Effector memory CD4-positive, alpha-beta T cell (primary cell): ENCODE results near the gene GALNT2.

Experiments
- DNase-seq, 3 donors: peaks; one replicate each; pipeline ENCODE4 v3.0.0-alpha.2; 2020
- H3K27ac ChIP-seq: 2 replicates; pipeline ENCODE4 v1.7.0; 2013; ENCODE audit warnings: mild to moderate bottlenecking, low read length, moderate library complexity; ENCODE audit not compliant: insufficient read depth, poor library complexity, severe bottlenecking
- H3K27me3 ChIP-seq: replicated peaks from 2 replicates; pipeline ENCODE4 v1.7.0; 2013; ENCODE audit warnings: mild to moderate bottlenecking, low read length; ENCODE audit not compliant: insufficient read depth, control insufficient read depth, poor library complexity, severe bottlenecking
- H3K36me3 ChIP-seq: 2 replicates; pipeline ENCODE4 v1.7.0; 2013; ENCODE audit warnings: mild to moderate bottlenecking, low read length, moderate library complexity; ENCODE audit not compliant: control insufficient read depth, insufficient read depth
- H3K4me1 ChIP-seq: 2 replicates; pipeline ENCODE4 v1.7.0; 2013; ENCODE audit warnings: low read length, mild to moderate bottlenecking; ENCODE audit not compliant: control insufficient read depth, insufficient read depth, poor library complexity, severe bottlenecking
- H3K4me3 ChIP-seq: 2 replicates; pipeline ENCODE4 v1.7.0; 2013; ENCODE audit warnings: low read length, low read depth, mild to moderate bottlenecking; ENCODE audit not compliant: insufficient read depth, poor library complexity, severe bottlenecking
- H3K9me3 ChIP-seq: 2 replicates; pipeline ENCODE4 v1.7.0; 2013; ENCODE audit warnings: mild to moderate bottlenecking, low read length, moderate library complexity; ENCODE audit not compliant: control insufficient read depth

GALNT2 gene

DNA sequence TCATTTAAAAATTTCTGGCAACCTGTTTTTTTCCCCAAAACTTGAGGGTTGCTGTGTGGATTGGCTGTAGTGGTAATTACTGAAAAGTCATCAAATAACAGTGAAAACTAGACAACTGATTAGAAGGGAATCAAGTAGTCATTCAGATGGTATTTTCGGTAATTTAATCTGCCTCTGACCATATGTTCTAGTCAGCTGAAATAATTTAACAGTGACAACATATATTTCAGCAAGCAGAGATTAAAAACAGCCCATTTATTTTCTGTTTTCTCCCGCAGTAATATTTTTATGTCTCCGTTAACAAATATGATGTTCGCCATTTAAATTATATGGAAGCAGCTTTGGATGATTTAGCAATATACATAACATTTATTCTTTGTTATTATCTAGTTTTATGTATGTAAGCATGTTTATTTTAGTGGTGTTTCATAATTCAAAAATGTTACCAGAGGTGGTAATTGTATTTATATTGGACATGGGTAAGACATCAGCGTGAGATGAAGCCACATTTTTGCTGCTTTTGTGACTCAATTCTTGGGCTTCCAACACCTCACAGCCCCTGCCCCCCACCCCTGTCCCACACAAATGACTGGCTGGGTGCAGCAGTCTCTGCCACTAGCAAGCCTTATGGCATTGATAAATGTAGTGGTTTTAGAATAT lies 104.4 kb downstream of the GALNT2 start:
- no peaks in the 10 kb centered on the region for H3K36me3 ChIP-seq
- no peak for DNase-seq
- H3K4me1 ChIP-seq = no peaks in the 10 kb centered on the region
- no peaks in the 10 kb centered on the region for H3K9me3 ChIP-seq
- H3K4me3 ChIP-seq = no peak overlapping the region
- H3K27ac ChIP-seq = no peak overlapping the region
- no peaks in the 10 kb centered on the region for H3K27me3 ChIP-seq

DNA sequence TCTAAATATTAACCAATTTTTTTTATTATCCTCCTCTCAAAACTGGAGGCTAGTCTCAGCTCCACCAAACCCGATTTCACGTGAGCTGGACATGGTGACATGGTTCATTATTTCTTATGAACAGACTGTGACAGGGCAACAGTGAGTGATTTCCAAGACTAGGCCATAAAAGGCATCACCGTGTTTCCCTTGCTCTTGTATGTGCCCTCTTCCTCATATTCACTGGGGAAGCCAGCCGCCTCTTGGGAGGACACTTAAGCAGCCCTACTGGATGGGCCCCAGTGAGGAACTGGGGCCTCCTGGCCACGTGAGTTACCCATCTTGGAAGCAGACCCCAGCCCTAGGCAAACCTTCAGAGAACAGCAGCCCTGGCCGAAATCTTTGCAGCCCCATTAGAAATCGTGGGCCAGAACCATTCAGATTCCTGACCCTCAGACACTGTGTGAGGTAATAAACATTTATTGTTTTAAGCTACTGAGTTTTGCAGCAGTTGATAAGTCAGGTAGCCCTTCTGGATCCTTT lies 105.0 kb downstream of the GALNT2 start:
- Histone ChIP-seq H3K36me3 (no peaks in the 10 kb centered on the region), H3K4me3 (no peak overlapping the region), H3K4me1 (no peaks in the 10 kb centered on the region), H3K9me3 (no peaks in the 10 kb centered on the region), H3K27me3 (no peaks in the 10 kb centered on the region), H3K27ac (no peak overlapping the region)
- DNase-seq = no peak

- DNase-seq = no peak
- H3K36me3 ChIP-seq = no peaks in the 10 kb centered on the region
- H3K9me3 ChIP-seq = no peaks in the 10 kb centered on the region
- H3K27ac ChIP-seq = no peak overlapping the region
- H3K4me3 ChIP-seq = no peak overlapping the region
- H3K4me1 ChIP-seq = no peaks in the 10 kb centered on the region
- H3K27me3 ChIP-seq = no peaks in the 10 kb centered on the region
These were observed 106.3 kb downstream of the GALNT2 start for GRCh38 chr1:230173187-230173975.

DNA sequence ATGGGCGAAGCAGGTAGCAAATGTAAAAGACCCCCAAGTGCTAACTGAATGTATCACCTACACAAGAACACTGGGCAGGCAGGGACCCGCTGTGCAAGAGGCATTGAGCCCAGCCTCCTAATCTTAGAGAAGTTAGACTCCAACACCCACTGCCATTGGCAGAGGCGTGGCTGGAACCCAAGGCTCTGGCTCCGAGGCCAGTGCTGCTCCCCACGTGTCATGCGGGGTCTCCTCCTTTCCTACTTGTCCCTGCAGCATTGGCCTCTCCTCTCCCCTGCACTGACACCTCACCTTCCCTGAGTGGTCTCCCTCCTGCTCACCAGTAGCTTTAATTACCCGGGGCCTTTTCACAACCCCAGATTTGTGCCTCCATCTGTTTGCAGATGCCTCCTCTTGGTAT lies 107.0 kb downstream of the GALNT2 start:
- no peaks in the 10 kb centered on the region for H3K27me3 ChIP-seq
- no peak overlapping the region for H3K27ac ChIP-seq
- no peaks in the 10 kb centered on the region for H3K4me1 ChIP-seq
- H3K9me3 ChIP-seq = no peaks in the 10 kb centered on the region
- no peak overlapping the region for H3K4me3 ChIP-seq
- no peaks in the 10 kb centered on the region for H3K36me3 ChIP-seq
- no peak for DNase-seq

GRCh38 chr1:230174471-230175162 lies 107.6 kb downstream of the GALNT2 start:
- no peak for DNase-seq
- Histone ChIP-seq H3K4me3 (no peak overlapping the region), H3K36me3 (no peaks in the 10 kb centered on the region), H3K4me1 (no peaks in the 10 kb centered on the region), H3K9me3 (no peaks in the 10 kb centered on the region), H3K27me3 (no peaks in the 10 kb centered on the region), H3K27ac (no peak overlapping the region)

DNA sequence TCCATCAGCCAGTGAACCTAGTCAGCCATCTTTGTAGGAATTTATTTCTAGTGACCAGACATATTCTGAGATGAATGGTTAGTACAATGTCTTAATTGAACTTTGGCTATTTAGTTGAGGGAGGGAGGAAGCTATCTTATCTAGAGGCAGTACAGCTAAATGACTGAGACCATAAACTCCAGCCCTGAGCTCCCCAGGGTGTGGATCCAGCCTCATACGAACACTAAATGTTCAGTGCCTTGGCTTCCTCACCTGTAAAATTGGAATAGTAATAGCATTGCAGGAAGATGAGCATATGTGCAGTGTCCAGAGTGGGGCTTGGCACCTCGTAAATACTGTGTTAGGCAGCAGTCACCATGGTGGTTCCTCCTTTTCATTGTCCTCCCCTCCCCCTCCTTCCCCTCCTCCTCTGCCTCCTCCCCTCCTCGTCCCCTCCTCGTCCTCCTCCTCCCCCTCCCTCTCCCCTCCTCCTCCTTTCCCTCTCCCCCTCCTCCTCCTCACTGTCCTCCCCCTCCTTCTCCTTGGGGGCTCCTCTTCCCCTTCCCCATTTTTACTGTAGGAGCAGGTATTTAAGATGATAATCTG lies 108.2 kb downstream of the GALNT2 start:
- Histone ChIP-seq H3K4me1 (no peaks in the 10 kb centered on the region), H3K4me3 (no peak overlapping the region), H3K27ac (no peak overlapping the region), H3K27me3 (no peaks in the 10 kb centered on the region), H3K9me3 (no peaks in the 10 kb centered on the region), H3K36me3 (no peaks in the 10 kb centered on the region)
- no peak for DNase-seq

DNA sequence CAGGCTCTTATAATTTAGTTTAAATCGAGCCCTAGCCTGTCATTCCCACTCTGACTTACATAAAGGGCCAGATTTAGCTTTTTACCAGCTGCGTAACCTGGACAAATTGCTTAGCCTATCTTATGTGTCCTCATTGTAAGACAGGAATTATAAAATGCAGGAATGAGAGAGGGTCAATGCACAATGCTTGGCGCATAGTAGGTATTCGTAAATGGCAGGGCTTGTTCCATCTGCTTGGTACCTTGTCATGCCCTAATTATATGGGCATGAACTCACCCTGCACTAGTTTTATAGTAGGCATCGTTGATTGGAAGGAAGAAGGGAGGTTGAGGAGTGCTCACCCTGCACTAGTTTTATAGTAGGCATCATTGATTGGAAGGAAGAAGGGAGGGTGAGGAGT lies 108.8 kb downstream of the GALNT2 start:
- no peak overlapping the region for H3K27ac ChIP-seq
- DNase-seq = no peak
- no peaks in the 10 kb centered on the region for H3K9me3 ChIP-seq
- no peaks in the 10 kb centered on the region for H3K27me3 ChIP-seq
- H3K4me3 ChIP-seq = no peak overlapping the region
- no peaks in the 10 kb centered on the region for H3K4me1 ChIP-seq
- no peaks in the 10 kb centered on the region for H3K36me3 ChIP-seq

DNA sequence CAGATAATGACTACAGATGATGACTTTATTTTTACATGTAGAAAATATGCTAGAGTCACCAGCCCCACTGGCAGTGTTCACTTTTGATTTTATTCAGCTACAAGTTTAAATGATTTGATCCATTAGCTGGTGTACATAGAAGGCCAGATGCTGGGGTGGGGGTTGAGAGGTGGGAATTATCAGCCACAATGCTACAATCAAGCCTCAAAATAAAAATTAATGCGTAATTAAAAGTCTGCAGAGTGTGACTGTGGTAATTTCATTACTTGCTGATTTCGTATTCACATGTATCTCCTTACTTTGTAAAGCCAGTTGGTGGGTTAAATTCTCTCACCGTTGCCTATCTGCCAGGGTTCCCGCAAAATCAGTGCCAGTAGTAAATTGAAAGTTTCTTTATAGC lies 109.3 kb downstream of the GALNT2 start:
- H3K4me3 ChIP-seq = no peak overlapping the region
- no peaks in the 10 kb centered on the region for H3K9me3 ChIP-seq
- no peaks in the 10 kb centered on the region for H3K36me3 ChIP-seq
- H3K4me1 ChIP-seq = no peaks in the 10 kb centered on the region
- DNase-seq = no peak
- H3K27ac ChIP-seq = no peak overlapping the region
- H3K27me3 ChIP-seq = no peaks in the 10 kb centered on the region

GRCh38 chr1:230176871-230177411 lies 109.9 kb downstream of the GALNT2 start:
- H3K4me3 ChIP-seq = no peak overlapping the region
- no peak for DNase-seq
- no peaks in the 10 kb centered on the region for H3K4me1 ChIP-seq
- H3K36me3 ChIP-seq = no peaks in the 10 kb centered on the region
- H3K27ac ChIP-seq = no peak overlapping the region
- no peaks in the 10 kb centered on the region for H3K9me3 ChIP-seq
- no peaks in the 10 kb centered on the region for H3K27me3 ChIP-seq
